ENCODE data around the gene DTX3L. TPM values are rescaled to one million over a fixed set of nuclear protein-coding genes. Genes with fewer than 3 reads are reported as not detected.

The DTX3L gene
- total RNA-seq, 2 donors from 2014 or later = 4.9 to 6.6 TPM

- Histone ChIP-seq H3K4me1 (ENCODE audit: control insufficient read depth, insufficient read depth, low read length) (no peaks in the 10 kb centered on the region), H3K9me3 (ENCODE audit: control insufficient read depth, low read length) (no peaks in the 10 kb centered on the region), H3K36me3 (ENCODE audit: control insufficient read depth, insufficient read depth, low read length) (no peaks in the 10 kb centered on the region), H3K27ac (ENCODE audit: low read depth, low read length) (no peak overlapping the region), H3K9ac (ENCODE audit: extremely low read depth, low read length, poor library complexity, severe bottlenecking) (no peak overlapping the region), H3K27me3 (ENCODE audit: control insufficient read depth, insufficient read depth, low read length, poor library complexity, severe bottlenecking) (no peaks in the 10 kb centered on the region), H3K4me3 (ENCODE audit: low read length) (no peak overlapping the region)
- no peaks in the 10 kb centered on the region for H3K36me3 Mint-ChIP-seq (ENCODE audit: low read depth)
- no peak overlapping the region for H3K4me3 Mint-ChIP-seq
- no peaks in the 10 kb centered on the region for H3K27me3 Mint-ChIP-seq (ENCODE audit: insufficient read depth)
- no peak for TF ChIP-seq CTCF (conservative IDR thresholded peaks at IDR 0.05)
- H3K9me3 Mint-ChIP-seq = no peaks in the 10 kb centered on the region
- H3K27ac Mint-ChIP-seq = no peak overlapping the region
- no peaks in the 10 kb centered on the region for H3K4me1 Mint-ChIP-seq
- no peak for DNase-seq
- WGBS, 2 experiments (ENCODE audit: insufficient coverage in 1 of 2, insufficient read length in 1 of 2) = 94 to 100% methylated on average over 2 to 3 of the region's 4 CpGs
Measured at GRCh38 chr3:122598556-122598955, 34.4 kb downstream of the DTX3L start.

- Histone ChIP-seq H3K9me3 (ENCODE audit: control insufficient read depth, low read length) (no peaks in the 10 kb centered on the region), H3K27me3 (ENCODE audit: control insufficient read depth, insufficient read depth, low read length, poor library complexity, severe bottlenecking) (no peaks in the 10 kb centered on the region), H3K36me3 (ENCODE audit: control insufficient read depth, insufficient read depth, low read length) (no peaks in the 10 kb centered on the region), H3K4me3 (ENCODE audit: low read length) (no peak overlapping the region), H3K27ac (ENCODE audit: low read depth, low read length) (no peak overlapping the region), H3K9ac (ENCODE audit: extremely low read depth, low read length, poor library complexity, severe bottlenecking) (no peak overlapping the region), H3K4me1 (ENCODE audit: control insufficient read depth, insufficient read depth, low read length) (no peaks in the 10 kb centered on the region)
- H3K27me3 Mint-ChIP-seq (ENCODE audit: insufficient read depth) = no peaks in the 10 kb centered on the region
- 85 to 88% methylated on average over 3 to 5 of the region's 5 CpGs for WGBS, 2 experiments (ENCODE audit: insufficient coverage in 1 of 2, insufficient read length in 1 of 2)
- no peaks in the 10 kb centered on the region for H3K36me3 Mint-ChIP-seq (ENCODE audit: low read depth)
- H3K4me1 Mint-ChIP-seq = peaks cover 4% of the 10 kb centered on the region
- no peak for TF ChIP-seq CTCF (conservative IDR thresholded peaks at IDR 0.05)
- no peak for DNase-seq
- no peak overlapping the region for H3K4me3 Mint-ChIP-seq
- H3K9me3 Mint-ChIP-seq = no peaks in the 10 kb centered on the region
- H3K27ac Mint-ChIP-seq = no peak overlapping the region
Measured at GRCh38 chr3:122602011-122602710, 38.0 kb downstream of the DTX3L start.

GRCh38 chr3:122603056-122603455 is 38.9 kb downstream of the DTX3L start:
- DNase-seq = no peak
- no peaks in the 10 kb centered on the region for H3K27me3 ChIP-seq (ENCODE audit: control insufficient read depth, insufficient read depth, low read length, poor library complexity, severe bottlenecking)
- H3K9ac ChIP-seq (ENCODE audit: extremely low read depth, low read length, poor library complexity, severe bottlenecking) = no peak overlapping the region
- H3K27ac ChIP-seq (ENCODE audit: low read depth, low read length) = no peak overlapping the region
- Mint-ChIP-seq H3K4me3 (no peak overlapping the region), H3K27ac (no peak overlapping the region), H3K9me3 (no peaks in the 10 kb centered on the region), H3K36me3 (ENCODE audit: low read depth) (no peaks in the 10 kb centered on the region), H3K27me3 (ENCODE audit: insufficient read depth) (no peaks in the 10 kb centered on the region), H3K4me1 (peaks cover 4% of the 10 kb centered on the region)
- no peaks in the 10 kb centered on the region for H3K36me3 ChIP-seq (ENCODE audit: control insufficient read depth, insufficient read depth, low read length)
- no peaks in the 10 kb centered on the region for H3K9me3 ChIP-seq (ENCODE audit: control insufficient read depth, low read length)
- no peak for TF ChIP-seq CTCF (conservative IDR thresholded peaks at IDR 0.05)
- 88% methylated on average over 2 of the region's 2 CpGs; no CpG with 5 or more reads in 1 of the 2 experiments for WGBS, 2 experiments (ENCODE audit: insufficient coverage in 1 of 2, insufficient read length in 1 of 2)
- no peak overlapping the region for H3K4me3 ChIP-seq (ENCODE audit: low read length)
- no peaks in the 10 kb centered on the region for H3K4me1 ChIP-seq (ENCODE audit: control insufficient read depth, insufficient read depth, low read length)

Measured in endodermal cell (in vitro differentiated cells).